AG04450 (cell line): ENCODE results near the gene ME1. TPM values are rescaled to one million over a fixed set of nuclear protein-coding genes. Genes with fewer than 3 reads are reported as not detected.
A peak's percentile ranks its signal among the peaks of the same experiment; 100 is the strongest.

ENCODE experiments used
- CTCF ChIA-PET: fragments of 300-600, 350-600 bp; formaldehyde crosslinking; extraction: SDS; loops from one replicate; lab custom pipeline; 2022; ENCODE audit warnings: antibody characterized with exemption, inconsistent platforms; lab: Charles Lee
- POLR2A ChIA-PET: fragments of 350-600 bp; formaldehyde crosslinking; extraction: SDS; loops from one replicate; lab custom pipeline; 2021; ENCODE audit warnings: antibody characterized with exemption, inconsistent platforms; lab: Yijun Ruan, JAX
- DNase-seq: peaks from one replicate; pipeline ENCODE4 v3.0.0-alpha.2; 2011; ENCODE audit warnings: low read depth, low spot score
- H3K27ac ChIP-seq: one replicate; pipeline ENCODE4 v1.5.1; 2012; ENCODE audit warnings: low read depth, low read length, control low read depth
- H3K27me3 ChIP-seq: one replicate; pipeline ENCODE4 v1.6.0; 2012; ENCODE audit warnings: low read length; ENCODE audit not compliant: control insufficient read depth, insufficient read depth
- H3K4me3 ChIP-seq: 2 replicates; pipeline ENCODE4 v1.5.1; 2011; ENCODE audit warnings: mild to moderate bottlenecking, low read depth, low read length, control low read depth
- H3K9me3 ChIP-seq: 2 replicates; pipeline ENCODE4 v1.5.1; 2012; ENCODE audit warnings: low read length; ENCODE audit not compliant: control insufficient read depth, insufficient read depth
- CTCF ChIP-seq: IDR thresholded peaks from 2 replicates; pipeline ENCODE4 v1.5.1; 2011; ENCODE audit warnings: low read depth, low read length, control low read depth, inconsistent platforms
- polyA plus RNA-seq: library from polyadenylated mRNA; depleted of rRNA; stranded (reverse); fragments of >200 nt; gene quantifications from 2 replicates; pipeline ENCODE4 v1.2.3, GENCODE V29; 2011

Gene ME1
- polyA plus RNA-seq, 1 experiment: 31.8 TPM

- H3K27me3 ChIP-seq: no peaks in the 10 kb centered on the region
- H3K9me3 ChIP-seq: no peaks in the 10 kb centered on the region
- no peak for TF ChIP-seq CTCF
- H3K27ac ChIP-seq: no peak overlapping the region
- no peak overlapping the region for H3K4me3 ChIP-seq
- no peak for DNase-seq
- ChIA-PET POLR2A (no interaction called here), CTCF (interaction anchor here (0.7 to 1.0 kb wide), 2 partner anchors 106 to 123 kb away, joined by 3 read pairs; partner anchors contain the start of gene PRSS35)
Measured at GRCh38 chr6:83389606-83390005, 41.2 kb downstream of the ME1 start.

- H3K9me3 ChIP-seq: no peaks in the 10 kb centered on the region
- H3K27ac ChIP-seq: no peak overlapping the region
- ChIA-PET POLR2A (no interaction called here), CTCF (interaction anchor here (1.4 kb wide), 1 partner anchor 171 kb away, joined by 5 read pairs; no protein-coding TSS in a partner anchor)
- no peak overlapping the region for H3K4me3 ChIP-seq
- no peak for TF ChIP-seq CTCF
- H3K27me3 ChIP-seq: no peaks in the 10 kb centered on the region
- no peak for DNase-seq
Measured at GRCh38 chr6:83385473-83385872, 45.4 kb downstream of the ME1 start.

GRCh38 chr6:83384751-83385150 lies 46.1 kb downstream of the ME1 start:
- H3K9me3 ChIP-seq: no peaks in the 10 kb centered on the region
- no peak overlapping the region for H3K27ac ChIP-seq
- no peaks in the 10 kb centered on the region for H3K27me3 ChIP-seq
- ChIA-PET CTCF (interaction anchor here (1.0 to 1.4 kb wide), 2 partner anchors 34 to 170 kb away, joined by 3 to 5 read pairs; no protein-coding TSS in a partner anchor), POLR2A (no interaction called here)
- no peak for TF ChIP-seq CTCF
- no peak for DNase-seq
- no peak overlapping the region for H3K4me3 ChIP-seq

- no peak for DNase-seq
- CTCF ChIA-PET: interaction anchor here (0.6 to 3.8 kb wide), 2 partner anchors 77 to 160 kb away, joined by 3 to 17 read pairs; no protein-coding TSS in a partner anchor
- POLR2A ChIA-PET: interaction anchor here (0.7 kb wide), 1 partner anchor 112 kb away, joined by 5 read pairs; no protein-coding TSS in a partner anchor
- Histone ChIP-seq H3K9me3 (no peaks in the 10 kb centered on the region), H3K27ac (no peak overlapping the region), H3K27me3 (no peaks in the 10 kb centered on the region), H3K4me3 (no peak overlapping the region)
- no peak for TF ChIP-seq CTCF
Measured at GRCh38 chr6:83381949-83382348, 48.9 kb downstream of the ME1 start.

- 0 out of 2 replicates have a peak, but pooled peaks have one; percentile 5 for TF ChIP-seq CTCF
- POLR2A ChIA-PET: no interaction called here
- peak; percentile 10 for DNase-seq
- H3K27me3 ChIP-seq: no peaks in the 10 kb centered on the region
- H3K4me3 ChIP-seq: no peak overlapping the region
- H3K9me3 ChIP-seq: no peaks in the 10 kb centered on the region
- no peak overlapping the region for H3K27ac ChIP-seq
- CTCF ChIA-PET: interaction anchor here (1.0 kb wide), 1 partner anchor 157 kb away, joined by 6 read pairs; no protein-coding TSS in a partner anchor
Measured at GRCh38 chr6:83378621-83379388, 52.0 kb downstream of the ME1 start.
